ENCODE measurements around the gene GIT1.

- TF ChIP-seq ESRRG (CRISPR knock-in tag; IDR thresholded peaks at IDR 0.05), result no peak
- TF ChIP-seq ZFP30 (CRISPR knock-in tag; IDR thresholded peaks at IDR 0.05), result no peak
- no peak for TF ChIP-seq GLIS3 (CRISPR knock-in tag; IDR thresholded peaks at IDR 0.05)
- no peak for TF ChIP-seq OSR1 (CRISPR knock-in tag; IDR thresholded peaks at IDR 0.05)
- no peak for TF ChIP-seq PATZ1 (CRISPR knock-in tag; IDR thresholded peaks at IDR 0.05; ENCODE audit: borderline replicate concordance)
These were observed 6.7 kb downstream of the GIT1 start for GRCh38 chr17:29582772-29583171.
